IMR-90 (cell line): ENCODE measurements around the gene CMTM5.
"Not testable (repeated sequence)": the region's sequence is repeated elsewhere in the genome, so short reads cannot be mapped to it uniquely, and the experiment has no call there.

Experiments
- BHLHE40 ChIP-seq: fragments of 150-350 bp; IDR thresholded peaks from 2 replicates; pipeline ENCODE4 v1.6.1; 2016; ENCODE audit warnings: mild to moderate bottlenecking, low read depth, low read length
- CEBPB ChIP-seq: IDR thresholded peaks from 2 replicates; pipeline ENCODE4 v1.6.1; 2012; ENCODE audit warnings: low read depth, low read length, improper control_type of control experiment
- FOS ChIP-seq: fragments of 150-350 bp; IDR thresholded peaks from 2 replicates; pipeline ENCODE4 v1.6.1; 2016; ENCODE audit warnings: low read depth, low read length
- MAZ ChIP-seq: IDR thresholded peaks from 2 replicates; pipeline ENCODE4 v1.6.1; 2012; ENCODE audit warnings: low read depth, mild to moderate bottlenecking, low read length, improper control_type of control experiment, moderate library complexity, borderline replicate concordance
- MXI1 ChIP-seq: IDR thresholded peaks from 2 replicates; pipeline ENCODE4 v1.6.1; 2012; ENCODE audit warnings: low read depth, mild to moderate bottlenecking, low read length, moderate library complexity, borderline replicate concordance
- POLR2A ChIP-seq: IDR thresholded peaks from 2 replicates; pipeline ENCODE4 v1.6.1; 2012; ENCODE audit warnings: mild to moderate bottlenecking, low read depth, low read length
- RAD21 ChIP-seq: IDR thresholded peaks from 2 replicates; pipeline ENCODE4 v1.6.1; 2012; ENCODE audit warnings: low read length, improper control_type of control experiment
- RFX5 ChIP-seq: IDR thresholded peaks from 2 replicates; pipeline ENCODE4 v1.8.0; 2012; ENCODE audit warnings: low read depth, mild to moderate bottlenecking, low read length, moderate library complexity
- SMC3 ChIP-seq: fragments of 150-350 bp; IDR thresholded peaks from 2 replicates; pipeline ENCODE4 v1.6.1; 2016; ENCODE audit warnings: low read depth, mild to moderate bottlenecking, antibody characterized with exemption, low read length, moderate library complexity
- TF ChIP-seq, protein P1 (sequence below): fragments of 150-350 bp; IDR thresholded peaks from 2 replicates; pipeline ENCODE4 v1.6.1; 2017; ENCODE audit warnings: mild to moderate bottlenecking, antibody characterized with exemption, low read length, low read depth
- TF ChIP-seq, protein P2 (sequence below): conservative IDR thresholded peaks from 2 replicates; pipeline ENCODE4 v1.5.1; 2012; ENCODE audit warnings: mild to moderate bottlenecking, low read depth, low read length, improper control_type of control experiment

DNA sequence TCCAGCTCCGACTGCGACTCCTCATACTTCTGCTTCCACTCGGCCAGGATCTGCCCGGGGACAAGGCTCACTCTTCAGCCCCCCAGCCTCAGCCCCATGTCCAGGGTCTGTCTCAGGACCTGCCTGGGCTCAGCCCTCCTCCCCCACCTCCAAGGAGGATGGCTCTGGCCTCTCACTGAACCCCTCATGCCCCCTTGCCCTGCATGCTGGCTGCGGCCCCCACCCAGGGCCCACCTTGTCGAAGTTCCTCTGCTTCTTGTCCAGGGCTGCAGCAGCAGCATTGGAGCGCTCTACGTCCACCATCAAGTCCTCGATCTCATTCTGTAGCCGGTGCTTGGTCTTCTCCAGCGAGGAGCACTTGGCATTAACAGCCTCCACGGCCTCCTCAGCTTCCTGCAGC, 40.4 kb downstream of the CMTM5 start:
- TF ChIP-seq, protein P1, sequence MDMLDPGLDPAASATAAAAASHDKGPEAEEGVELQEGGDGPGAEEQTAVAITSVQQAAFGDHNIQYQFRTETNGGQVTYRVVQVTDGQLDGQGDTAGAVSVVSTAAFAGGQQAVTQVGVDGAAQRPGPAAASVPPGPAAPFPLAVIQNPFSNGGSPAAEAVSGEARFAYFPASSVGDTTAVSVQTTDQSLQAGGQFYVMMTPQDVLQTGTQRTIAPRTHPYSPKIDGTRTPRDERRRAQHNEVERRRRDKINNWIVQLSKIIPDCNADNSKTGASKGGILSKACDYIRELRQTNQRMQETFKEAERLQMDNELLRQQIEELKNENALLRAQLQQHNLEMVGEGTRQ, result not testable (repeated sequence)
- TF ChIP-seq POLR2A, CEBPB, RFX5, SMC3, RAD21, FOS, MAZ, MXI1, BHLHE40: not testable (repeated sequence)
- TF ChIP-seq, protein P2, sequence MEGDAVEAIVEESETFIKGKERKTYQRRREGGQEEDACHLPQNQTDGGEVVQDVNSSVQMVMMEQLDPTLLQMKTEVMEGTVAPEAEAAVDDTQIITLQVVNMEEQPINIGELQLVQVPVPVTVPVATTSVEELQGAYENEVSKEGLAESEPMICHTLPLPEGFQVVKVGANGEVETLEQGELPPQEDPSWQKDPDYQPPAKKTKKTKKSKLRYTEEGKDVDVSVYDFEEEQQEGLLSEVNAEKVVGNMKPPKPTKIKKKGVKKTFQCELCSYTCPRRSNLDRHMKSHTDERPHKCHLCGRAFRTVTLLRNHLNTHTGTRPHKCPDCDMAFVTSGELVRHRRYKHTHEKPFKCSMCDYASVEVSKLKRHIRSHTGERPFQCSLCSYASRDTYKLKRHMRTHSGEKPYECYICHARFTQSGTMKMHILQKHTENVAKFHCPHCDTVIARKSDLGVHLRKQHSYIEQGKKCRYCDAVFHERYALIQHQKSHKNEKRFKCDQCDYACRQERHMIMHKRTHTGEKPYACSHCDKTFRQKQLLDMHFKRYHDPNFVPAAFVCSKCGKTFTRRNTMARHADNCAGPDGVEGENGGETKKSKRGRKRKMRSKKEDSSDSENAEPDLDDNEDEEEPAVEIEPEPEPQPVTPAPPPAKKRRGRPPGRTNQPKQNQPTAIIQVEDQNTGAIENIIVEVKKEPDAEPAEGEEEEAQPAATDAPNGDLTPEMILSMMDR, result not testable (repeated sequence)
